ENCODE measurements around the gene KASH5.

Gene KASH5

DNA sequence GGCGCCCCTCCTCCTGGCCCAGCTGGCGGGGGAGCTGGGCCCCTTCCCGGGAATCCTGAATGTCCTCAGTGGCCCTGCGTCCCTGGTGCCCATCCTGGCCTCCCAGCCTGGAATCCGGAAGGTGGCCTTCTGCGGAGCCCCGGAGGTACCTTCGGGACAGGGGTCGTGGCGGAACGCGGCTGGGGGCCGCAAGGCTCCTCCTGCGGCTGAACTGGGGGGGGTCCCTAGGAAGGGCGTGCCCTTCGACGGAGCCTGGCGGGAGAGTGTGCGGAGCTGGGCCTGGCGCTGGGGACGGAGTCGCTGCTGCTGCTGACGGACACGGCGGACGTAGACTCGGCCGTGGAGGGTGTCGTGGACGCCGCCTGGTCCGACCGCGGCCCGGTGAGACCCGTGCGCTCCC lies 73.6 kb downstream of the KASH5 start:
- no peak for DNase-seq

DNA sequence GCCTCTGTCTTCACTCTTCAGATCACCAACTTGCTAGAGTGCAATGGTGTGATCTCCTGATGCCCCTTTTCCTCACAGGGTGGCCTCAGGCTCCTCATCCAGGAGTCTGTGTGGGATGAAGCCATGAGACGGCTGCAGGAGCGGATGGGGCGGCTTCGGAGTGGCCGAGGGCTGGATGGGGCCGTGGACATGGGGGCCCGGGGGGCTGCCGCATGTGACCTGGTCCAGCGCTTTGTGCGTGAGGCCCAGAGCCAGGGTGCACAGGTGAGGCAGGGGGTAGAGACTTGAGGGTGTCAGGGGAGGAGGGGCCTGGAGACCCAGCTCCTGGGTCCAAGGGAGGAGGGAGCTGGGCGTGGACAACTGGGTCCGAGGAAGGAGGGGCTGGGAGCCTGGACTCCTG lies 74.4 kb downstream of the KASH5 start:
- DNase-seq = no peak

DNA sequence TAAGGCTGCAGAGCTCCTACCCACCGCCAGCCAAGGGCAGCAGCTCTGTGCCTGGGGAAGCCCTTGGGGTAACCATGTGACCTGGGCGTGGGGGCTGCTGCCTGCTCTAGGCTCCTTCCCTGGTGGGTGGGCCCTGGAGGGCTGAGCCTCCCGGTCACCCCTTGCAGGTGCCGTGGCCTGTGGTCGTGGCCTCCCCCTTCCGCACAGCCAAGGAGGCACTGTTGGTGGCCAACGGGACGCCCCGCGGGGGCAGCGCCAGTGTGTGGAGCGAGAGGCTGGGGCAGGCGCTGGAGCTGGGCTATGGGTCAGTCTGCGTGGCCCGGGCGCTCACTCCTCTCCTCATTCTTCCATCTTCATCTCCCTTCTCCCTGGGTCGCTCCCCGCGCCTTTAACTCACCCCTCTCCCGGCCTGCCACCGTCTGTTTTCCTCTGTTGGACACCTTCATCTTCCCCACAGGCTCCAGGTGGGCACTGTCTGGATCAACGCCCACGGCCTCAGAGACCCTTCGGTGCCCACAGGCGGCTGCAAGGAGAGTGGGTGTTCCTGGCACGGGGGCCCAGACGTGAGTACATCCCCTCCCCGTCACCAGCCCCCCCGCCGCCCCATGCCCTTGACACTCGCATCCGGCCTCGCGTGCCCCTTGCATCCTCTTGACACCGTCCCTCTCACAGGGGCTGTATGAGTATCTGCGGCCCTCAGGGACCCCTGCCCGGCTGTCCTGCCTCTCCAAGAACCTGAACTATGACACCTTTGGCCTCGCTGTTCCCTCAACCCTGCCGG lies 76.1 kb downstream of the KASH5 start:
- DNase-seq = no peak

DNA sequence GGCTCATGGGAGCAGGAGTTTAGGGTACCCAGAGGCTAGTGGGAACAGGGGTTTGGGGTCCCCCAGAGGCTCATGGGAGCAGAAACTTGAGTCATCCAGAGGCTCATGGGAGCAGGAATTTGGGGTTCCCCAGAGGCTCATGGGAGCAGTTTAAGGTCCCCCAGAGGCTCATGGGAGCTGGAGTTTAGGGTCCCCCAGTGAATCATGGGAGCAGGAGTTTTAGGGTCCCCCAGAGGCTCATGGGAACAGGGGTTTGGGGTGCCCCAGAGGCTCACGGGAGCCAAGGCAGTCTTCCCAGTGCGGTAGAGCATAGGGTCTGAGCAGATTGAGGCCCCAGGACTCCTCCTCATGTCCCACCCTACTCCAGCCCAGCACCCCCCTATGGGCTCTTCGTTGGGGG lies 77.3 kb downstream of the KASH5 start:
- no peak for DNase-seq

Measured in activated CD4-positive, CD25-positive, alpha-beta regulatory T cell treated with anti-CD3 and anti-CD28 coated beads, Interleukin-2, amount 50 U/mL, for 72 hours (primary cell).